Activated CD4-positive, alpha-beta T cell treated with anti-CD3 and anti-CD28 coated beads, Interleukin-2, Interleukin-4, amounts not matched to agents 100 ng/mL and 50 ng/mL, durations not matched to agents 16 hours and 8 hours (primary cell): ENCODE data around the gene SELPLG.
"Not testable (repeated sequence)": the region's sequence is repeated elsewhere in the genome, so short reads cannot be mapped to it uniquely, and the experiment has no call there.

Source experiments
- DNase-seq: peaks from one replicate; pipeline ENCODE4 v3.0.0-alpha.2; 2020; ENCODE audit warnings: low spot score

The SELPLG gene, protein sequence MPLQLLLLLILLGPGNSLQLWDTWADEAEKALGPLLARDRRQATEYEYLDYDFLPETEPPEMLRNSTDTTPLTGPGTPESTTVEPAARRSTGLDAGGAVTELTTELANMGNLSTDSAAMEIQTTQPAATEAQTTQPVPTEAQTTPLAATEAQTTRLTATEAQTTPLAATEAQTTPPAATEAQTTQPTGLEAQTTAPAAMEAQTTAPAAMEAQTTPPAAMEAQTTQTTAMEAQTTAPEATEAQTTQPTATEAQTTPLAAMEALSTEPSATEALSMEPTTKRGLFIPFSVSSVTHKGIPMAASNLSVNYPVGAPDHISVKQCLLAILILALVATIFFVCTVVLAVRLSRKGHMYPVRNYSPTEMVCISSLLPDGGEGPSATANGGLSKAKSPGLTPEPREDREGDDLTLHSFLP

DNA sequence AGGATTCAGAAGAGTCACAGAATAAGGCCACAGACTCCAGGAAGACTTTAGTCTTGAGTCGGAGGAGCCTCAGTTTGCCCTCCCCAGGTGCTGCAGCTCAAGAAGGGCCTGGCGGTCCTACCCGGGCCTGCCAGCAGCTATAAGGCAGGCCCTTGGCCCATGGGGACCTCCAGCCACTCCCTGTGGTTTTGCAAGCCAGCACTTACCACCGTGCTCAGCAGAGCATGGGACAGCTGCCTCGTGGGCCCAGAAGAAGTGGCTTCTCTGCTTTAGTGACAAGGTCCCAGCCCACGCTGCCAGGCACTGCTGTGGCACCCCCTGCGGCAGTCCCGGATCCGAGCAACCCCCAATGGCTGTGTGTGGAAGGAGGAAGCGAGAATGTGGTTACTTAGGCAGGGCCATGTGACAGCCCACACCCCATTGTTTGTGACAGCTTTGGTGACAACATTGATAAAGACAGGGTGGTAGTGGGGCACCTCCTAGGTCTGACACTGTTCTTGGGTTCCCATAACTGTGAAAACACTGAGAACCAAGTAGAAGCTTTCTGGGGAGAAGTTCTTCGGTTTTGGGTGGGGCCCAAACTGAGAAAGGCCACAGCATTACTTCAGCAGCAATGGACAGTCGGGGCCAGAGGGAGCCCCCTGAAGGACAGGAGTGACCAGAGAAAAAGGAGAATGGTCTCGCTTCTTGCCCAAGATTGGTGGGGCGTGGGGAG is at the start of gene SELPLG:
Gene SELPLG, minus strand, starts transcription at position 361 of the 715 bp plus-strand sequence. CDS start 9,587 bp downstream, outside the sequence.
- DNase-seq, result peak; percentile 92

DNA sequence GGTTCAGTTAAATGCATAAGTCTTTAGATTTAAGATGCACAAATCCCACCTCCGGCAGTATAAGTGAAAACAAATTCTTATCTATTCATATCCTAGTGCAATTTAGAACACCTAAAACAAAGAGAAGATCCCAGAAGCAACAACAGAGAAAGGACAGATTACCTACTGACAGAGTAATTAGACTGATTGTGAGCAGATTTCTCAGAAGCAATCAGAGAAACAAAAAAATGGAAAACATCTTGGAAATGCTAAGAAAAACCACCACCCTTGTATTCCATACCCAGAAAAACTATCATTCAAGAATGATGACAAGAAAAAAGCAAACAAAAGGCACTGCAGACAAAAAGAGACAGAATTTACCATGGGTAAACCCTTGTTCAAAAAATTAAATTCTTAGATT is 47.6 kb upstream of the SELPLG start:
- no peak for DNase-seq

DNA sequence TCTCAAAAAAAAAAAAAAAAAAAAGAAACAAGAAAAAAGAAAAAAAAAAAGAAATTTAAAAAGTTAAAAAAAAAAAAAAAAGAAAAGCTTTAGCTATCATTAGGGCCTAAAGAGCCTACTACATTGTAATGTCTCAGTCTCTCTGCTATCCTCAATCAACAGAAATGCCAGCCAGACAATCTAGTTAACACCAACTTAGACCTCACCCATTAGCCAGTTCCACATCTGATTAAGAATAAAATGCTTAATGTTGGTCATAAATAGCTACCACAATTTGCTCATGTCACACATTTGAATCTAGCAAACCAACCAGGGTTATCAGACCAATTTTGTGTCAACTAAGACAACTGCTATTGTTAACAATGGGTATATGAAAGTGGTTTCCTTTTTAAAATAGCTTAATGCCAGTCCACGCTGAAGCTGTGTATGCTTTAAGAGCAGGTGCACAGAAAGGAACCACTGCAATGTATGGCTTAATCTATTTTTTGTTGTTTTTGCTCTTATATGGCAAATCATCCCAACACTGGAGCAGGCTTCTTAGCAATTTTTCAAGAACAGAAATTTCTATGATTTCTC is 45.5 kb upstream of the SELPLG start:
- no peak for DNase-seq

DNA sequence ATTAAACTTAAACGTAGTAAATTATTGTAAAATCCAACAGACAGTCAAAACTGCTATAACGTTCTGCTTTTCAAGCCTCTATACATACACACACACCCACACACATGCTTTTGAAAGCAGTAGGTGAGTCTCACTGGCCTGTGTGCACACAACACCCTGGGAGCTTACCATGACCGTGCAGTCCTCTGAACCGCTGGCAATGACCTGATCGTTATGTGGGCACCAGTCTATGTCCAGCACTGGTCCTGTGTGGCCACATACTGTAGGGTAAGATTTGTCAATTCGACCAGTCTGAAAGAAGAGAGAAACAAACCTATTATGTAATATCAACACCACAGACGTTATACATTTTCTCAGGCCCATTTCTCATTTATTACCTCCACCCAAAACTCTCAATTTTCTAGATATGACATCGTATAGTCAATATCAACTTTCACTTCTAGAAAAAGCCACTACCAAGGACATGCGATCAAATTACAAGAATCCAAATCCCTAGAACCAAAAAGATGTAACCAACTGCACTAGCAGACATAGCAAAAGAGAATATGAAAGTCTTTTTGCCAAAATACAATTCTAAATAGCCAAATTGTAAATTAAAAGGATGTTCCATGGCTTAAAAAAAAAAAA is 44.5 kb upstream of the SELPLG start:
- DNase-seq, result peak; percentile 32

DNA sequence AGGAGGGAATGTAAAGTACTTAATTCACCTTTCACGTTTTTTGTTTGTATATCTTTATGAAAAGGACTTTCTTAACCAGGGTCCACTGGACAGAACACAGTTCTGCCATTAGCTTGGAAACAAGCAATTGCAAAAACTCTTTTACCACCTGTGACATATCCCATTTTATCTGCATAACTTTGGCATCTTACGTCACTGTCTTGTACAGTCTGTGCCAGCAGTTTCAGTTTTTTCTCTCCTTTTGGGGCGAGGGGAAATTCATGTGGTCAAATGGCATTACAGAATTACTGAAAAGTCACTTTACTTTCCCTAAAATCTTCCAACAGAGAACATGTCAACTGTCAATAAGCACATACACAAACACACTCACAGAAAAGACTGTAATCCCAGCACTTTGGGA is 43.7 kb upstream of the SELPLG start:
- no peak for DNase-seq

- no peak for DNase-seq
These were observed 43.0 kb upstream of the SELPLG start for GRCh38 chr12:108676707-108677106.

- no peak for DNase-seq
These were observed 42.1 kb upstream of the SELPLG start for GRCh38 chr12:108675792-108676191.

GRCh38 chr12:108672054-108672453 is 38.4 kb upstream of the SELPLG start:
- DNase-seq, result no peak

DNA sequence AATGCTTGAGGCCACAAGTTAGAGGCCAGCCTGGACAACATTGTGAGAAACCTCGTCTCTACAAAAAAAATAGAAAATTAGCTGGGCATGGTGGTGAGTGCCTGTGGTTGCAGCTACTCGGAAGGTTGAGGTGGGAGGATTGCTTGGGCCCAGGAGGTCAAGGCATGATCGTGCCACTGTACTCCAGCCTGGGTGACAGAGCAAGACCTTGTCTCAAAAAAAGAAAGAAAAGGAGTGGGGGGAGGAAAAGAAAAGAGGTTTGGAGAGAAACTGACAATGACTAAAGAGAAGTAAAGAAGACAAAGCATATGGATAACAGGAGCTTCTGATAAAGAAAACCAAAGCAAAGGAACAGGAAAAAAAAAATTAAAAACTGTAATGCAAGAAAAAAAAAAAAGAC is 37.4 kb upstream of the SELPLG start:
- DNase-seq, result no peak

GRCh38 chr12:108670066-108670631 is 36.5 kb upstream of the SELPLG start:
- DNase-seq, result no peak

GRCh38 chr12:108668542-108668941 is 34.8 kb upstream of the SELPLG start:
- no peak for DNase-seq

DNA sequence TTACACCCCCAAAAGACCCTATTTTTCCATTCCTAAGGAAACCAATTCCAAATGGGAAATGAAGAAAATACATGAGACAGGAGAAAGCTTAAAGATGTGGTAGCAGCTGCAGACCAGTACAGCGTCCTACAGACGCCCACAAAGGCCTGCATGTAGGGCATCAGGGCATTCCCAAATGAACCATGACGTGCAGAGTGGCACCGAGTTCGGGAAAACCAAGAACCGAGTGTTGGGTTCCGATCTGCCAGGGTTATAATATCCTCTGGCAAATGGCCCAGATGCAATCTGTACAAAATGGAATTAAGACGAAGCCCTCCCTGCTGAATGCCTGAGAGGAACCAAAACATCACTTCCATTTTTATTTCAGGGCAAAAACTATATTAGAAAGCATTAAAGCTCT is 34.4 kb upstream of the SELPLG start:
- DNase-seq, result no peak

GRCh38 chr12:108667349-108667748 is 33.7 kb upstream of the SELPLG start:
- no peak for DNase-seq

DNA sequence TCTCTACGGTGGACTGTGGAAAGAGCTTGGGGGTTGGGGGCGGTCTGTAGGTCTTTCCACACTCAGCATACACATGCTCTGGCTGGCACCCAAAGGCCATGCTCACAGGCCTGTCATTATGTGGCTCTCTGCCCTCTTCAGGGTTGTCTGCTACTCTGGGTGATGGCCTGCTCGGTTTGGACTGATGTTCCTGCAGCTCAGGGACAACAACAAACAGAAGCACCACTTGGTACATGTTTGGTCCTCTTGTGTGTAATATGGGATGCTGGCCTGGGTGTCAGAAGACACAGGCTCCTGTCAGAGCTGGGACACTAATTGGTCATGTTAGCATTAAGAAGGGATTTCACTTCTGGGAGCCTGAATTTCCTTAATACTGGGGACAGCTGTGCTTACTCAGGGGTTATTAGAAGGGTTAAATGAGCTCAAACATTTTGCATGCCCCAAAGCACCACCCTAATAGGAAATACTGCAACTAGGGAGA is 32.7 kb upstream of the SELPLG start:
- no peak for DNase-seq

DNA sequence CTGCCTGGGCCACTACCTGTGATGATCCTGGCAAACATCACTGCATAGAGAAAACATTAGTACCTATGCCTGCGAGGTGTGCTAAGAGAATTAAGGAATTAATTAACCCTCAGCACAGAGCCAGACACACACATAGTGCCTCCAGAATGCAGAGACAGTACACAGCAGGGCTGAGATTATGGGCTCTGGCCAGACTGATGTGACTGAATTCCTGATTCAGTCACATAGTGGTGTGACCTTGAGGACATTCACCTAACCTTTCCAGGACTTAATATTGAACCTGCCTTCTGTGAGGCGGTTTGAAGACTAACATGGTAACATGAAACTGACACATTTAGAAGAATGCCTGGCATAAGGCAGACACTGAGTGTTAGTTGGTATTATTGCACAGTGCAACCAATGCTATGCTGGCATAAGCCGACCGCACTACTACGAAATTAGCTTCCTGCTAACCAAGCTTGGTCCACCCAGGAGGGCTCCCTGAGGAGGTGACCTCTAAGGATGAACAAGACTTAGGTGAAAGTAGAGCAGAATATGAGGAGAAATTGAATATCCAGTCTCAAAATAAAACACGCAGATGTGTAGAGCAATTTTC is 32.0 kb upstream of the SELPLG start:
- no peak for DNase-seq

DNA sequence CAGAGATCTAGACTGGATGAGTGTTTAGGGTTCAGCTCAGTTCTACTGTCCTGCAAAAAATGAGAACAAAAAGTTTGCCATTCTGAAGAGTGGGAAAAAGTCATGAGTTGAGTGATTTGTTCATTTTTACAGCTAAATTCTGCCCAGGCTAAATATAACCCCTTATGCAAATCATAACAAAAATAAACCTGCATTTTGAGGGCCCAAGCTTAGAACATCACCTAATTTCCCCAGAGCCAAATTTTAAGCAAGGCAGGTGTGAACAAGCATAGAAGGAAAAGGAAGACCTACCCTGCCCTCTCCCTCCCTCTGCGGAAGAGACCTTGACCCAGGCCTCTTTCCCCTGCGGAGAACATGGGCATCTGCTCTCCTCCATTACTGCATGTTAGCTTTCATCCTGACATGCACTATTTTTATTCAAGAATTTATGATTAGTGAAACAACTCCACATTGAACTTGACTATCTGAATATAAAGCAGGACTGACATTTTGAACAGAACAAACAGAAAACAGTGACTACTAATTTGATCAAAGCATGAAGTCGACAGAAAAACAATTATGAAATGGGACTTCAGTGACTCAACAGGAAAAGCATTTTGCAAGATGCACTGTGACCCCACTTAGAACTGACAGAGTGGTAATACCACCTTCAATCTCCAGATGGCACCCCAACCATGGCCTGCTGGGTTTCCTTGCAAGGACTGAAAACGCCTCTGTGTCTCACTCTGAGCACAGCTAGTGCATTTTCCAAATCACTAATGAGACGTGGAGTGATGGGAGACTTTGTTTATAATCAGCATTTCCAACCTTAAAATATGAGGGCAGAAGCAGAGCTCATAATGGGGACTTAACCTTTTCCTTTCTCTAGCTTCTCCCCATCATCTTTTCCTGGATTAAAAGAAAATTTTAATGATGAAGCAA is 30.9 kb upstream of the SELPLG start:
- DNase-seq, result peak; percentile 91

DNA sequence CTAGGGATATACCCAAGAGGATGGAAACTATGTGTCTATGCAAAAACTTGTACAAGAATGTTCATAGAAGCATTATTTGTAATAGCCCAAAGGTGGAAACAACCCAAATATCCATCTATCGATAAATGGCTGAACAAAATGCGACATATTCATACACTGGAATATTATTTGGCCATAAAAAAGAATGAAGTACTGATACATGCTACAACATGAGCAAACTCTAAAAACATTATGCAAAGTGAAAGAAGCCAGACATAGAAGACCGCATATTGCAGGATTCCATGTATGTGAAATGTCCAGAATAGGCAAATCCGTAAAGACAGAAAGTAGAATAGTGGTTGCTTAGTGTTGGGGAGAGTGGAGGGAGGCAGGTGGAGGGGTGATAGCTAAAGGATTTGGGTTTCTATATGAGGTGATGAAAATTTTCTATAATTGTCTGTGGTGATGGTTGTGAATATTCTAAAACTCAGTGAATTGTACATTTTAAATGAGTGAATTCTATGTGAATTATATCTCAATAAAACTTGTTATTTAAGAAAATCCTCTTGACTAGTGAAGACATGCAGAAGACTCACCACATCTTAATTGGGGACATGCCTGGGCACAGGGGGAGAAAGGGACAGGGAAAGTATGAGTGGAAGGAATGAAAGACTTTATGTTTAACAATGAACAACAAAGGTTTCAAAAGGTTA is 29.8 kb upstream of the SELPLG start:
- no peak for DNase-seq

- not testable (repeated sequence) for DNase-seq
These were observed 24.4 kb upstream of the SELPLG start for GRCh38 chr12:108658115-108658514.

- no peak for DNase-seq
These were observed 23.5 kb upstream of the SELPLG start for GRCh38 chr12:108657130-108657745.
